A673 (cell line): Measurements from ENCODE around the gene NINJ1.

Experiments
- CTCF ChIP-seq: fragments of 300-800, 200-600 bp; sonication (generic); conservative IDR thresholded peaks from 2 replicates; pipeline ENCODE4 v1.5.1; 2017; ENCODE audit warnings: low read depth, mild to moderate bottlenecking, antibody characterized with exemption, low read length, moderate library complexity, mixed read lengths
- EZH2 ChIP-seq: fragments of 200-600 bp; sonication (generic); IDR thresholded peaks from 2 replicates; pipeline ENCODE4 v1.6.1; 2017; ENCODE audit warnings: borderline replicate concordance, low read depth, mild to moderate bottlenecking, mixed read lengths, antibody characterized with exemption, low read length; ENCODE audit not compliant: poor library complexity, severe bottlenecking

- TF ChIP-seq CTCF (no peak), EZH2 (no peak)
Observed at GRCh38 chr9:93183131-93183662, 49.1 kb upstream of the NINJ1 start.
